ENCODE results near the gene UBN1.

The UBN1 gene

DNA sequence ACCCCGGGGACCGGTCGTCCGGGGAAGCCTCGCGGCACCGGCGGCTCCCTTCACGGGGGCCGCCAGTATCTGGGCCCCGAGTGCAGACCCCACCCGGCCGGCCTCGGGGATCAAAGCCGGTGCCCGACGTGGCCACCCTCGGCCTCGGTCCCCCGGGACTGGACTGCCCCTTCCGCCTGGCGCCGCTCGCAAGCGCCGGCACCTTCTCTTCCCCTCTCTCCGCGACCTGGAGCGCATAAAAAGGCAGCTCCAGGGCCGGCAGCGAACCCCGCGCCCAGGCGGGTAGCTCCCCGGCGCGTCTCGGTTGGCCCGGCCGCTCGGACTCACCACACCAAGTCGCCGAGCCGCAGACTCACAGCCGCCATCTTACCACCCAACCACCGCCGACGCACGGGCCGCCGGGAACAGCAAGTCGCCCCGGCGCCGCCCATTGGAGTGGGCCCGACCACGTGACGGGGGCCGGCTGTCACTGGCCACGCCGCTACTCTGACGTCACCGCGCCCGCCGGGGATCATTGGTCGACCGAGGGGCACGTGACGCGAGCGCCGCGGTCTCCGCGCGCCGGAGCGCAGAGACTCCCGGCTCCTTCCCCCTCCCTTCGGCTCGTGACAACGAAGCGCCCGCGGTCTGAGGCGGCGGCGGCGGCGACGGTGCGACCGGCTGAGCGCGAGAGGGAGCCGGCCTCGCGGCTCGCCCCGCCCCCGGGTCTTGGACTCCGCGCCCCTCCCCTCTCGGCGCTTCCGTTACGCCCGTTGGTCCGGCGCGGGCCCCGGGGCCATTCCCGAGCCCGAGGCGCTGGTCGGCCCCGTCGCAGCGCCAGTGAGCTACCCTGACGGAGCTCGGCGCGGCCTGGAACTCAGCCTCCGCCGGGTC is at the start of gene UBN1, which contains the start of gene GLYR1:
Gene UBN1 (plus strand): TSS at position 581 of the 873 bp plus-strand sequence. CDS start 5,437 bp downstream, outside the sequence.
Gene GLYR1 (minus strand): TSS at position 388 of the 873 bp plus-strand sequence. CDS start 23 bp downstream, at position 365.
- DNase-seq, result peak; percentile 99

GRCh38 chr16:4797805-4798252 is 49.5 kb upstream of the UBN1 start:
- no peak for DNase-seq

DNA sequence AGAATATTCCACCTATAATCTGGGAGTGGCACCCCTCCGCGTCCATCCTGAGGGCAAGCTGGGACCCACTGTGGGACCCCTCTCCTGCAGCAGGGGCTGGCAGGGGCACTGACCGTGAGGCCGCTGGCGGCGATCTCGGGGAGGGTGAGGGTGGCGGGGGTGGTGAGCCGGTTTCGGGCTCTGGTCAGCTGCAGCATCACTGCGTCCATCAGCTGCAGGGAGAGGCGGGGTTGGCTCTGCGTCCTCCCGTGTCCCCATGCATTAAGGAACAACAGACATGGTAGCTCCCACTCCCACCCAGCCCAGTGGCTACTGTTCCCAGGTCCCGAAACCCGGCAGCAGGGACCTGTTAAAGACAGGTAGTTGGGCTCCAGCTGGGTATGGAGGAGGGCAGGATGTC is 48.8 kb upstream of the UBN1 start:
- DNase-seq, result no peak

GRCh38 chr16:4799171-4799855 is 48.0 kb upstream of the UBN1 start:
- DNase-seq, result no peak

- DNase-seq, result peak; percentile 62
Observed at GRCh38 chr16:4800290-4801041, 46.8 kb upstream of the UBN1 start.

GRCh38 chr16:4801051-4801961 is 46.0 kb upstream of the UBN1 start:
- peak; percentile 15 for DNase-seq

DNA sequence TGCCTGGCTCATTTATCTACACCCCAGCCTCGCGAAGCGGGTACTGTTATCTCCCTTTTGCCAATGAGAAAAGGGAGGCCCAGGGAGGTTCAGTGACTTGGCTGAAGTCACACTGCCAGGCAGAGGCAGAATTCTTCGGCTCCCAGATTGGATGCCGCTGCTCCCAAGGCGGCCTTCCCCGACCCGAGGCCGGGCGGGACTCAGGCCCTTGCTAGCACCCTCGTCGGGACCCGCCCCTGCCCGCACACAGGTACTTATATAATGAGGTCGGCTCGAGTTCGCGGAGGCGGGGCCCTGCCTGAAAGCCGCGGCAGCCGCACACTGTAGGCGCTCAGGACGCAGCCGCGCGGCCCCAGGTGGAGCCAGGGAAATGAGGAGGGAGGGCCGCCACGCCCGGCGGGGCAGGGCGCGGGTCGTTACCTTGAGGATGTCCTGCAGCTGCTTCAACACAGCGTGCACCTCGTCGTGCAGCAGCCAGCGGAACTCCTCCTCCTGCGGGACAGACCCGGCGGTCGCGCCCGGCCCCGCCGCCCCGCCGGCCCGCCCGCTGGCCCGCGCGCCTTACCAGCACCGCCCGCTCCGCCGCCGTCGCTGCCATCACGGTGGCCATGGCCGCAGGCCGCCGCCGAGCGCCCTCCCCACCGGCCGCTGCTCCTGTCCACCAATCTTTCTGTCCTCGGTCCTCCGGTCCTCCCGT is 45.2 kb upstream of the UBN1 start, which contains the start of gene ROGDI:
Gene ROGDI (minus strand): TSS at position 672 of the 697 bp plus-strand sequence. CDS start 62 bp downstream, at position 610.
- peak; percentile 90 for DNase-seq

DNA sequence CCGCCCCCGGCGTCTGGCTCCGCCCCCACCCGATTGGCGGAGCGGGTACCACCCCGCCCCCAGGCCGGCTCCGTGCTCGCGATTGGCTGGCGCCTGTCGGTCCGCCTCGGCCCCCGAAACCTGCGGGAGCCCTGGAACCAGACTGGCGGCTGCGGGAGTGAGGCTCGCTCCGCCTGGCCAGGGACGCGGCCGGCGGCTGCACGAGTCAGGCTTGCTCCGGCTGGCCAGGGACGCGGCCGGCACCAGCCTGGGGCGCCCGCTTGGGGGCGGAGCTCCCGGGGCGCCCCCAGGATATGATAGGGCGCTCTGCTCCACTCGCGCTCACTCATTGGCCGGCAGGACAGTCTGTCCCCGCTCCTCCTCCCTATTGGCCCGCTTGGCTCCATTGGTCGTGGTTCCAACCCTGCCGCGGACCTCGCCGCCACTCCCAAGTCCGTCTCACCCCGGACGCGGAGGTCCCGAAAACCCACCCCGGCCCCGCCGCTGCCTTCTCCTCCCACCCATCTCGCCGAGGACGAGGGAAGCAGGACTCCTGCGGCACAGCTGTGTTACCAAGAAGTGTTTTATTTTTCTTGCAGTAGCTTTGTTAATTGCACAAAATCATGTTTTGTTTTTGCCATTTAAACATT is 44.5 kb upstream of the UBN1 start:
- peak; percentile 96 for DNase-seq

GRCh38 chr16:4803401-4803844 is 43.9 kb upstream of the UBN1 start:
- peak; percentile 27 for DNase-seq

DNA sequence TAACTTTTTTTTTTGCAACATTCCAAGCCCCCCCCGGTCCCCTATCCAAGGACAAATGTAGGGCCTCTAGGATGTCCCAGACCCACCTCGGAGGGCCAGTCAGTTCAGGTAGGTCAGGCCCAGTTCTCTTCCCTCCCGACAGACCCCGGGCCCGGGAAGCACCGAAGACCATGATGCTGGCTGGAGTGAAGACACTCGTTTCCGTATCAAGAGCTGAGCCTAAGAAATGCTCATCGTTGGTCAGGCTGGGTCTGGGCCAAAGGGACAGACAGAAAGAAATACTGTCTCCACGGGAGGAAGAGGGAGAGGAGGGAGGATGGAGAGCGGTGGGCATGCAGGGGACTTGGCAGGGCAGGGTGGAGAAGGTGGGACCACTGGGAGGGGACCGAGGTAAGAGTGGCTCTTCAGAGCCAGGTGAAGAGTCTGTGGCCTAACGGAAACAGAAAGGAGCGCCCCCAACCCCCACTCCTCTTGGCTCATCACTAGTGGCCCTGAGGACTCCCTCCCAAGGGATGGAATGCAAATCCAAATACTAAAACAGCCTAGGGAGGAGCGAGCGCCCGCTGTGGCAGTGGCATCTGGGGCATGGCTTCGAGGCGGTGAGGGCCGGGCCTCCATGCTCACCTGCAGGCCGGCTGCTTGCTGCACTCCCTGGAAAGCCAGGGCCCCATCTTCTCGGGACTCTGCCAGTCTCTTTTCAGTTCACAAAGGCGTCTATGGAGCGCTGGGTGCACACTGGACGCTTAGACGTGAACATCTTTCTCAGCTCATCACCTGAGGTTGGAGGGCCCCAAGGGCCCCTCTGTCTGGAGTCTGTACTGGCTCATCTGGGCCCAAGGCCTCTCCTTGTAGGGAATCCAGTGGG is 43.2 kb upstream of the UBN1 start:
- DNase-seq, result no peak

- DNase-seq, result no peak
Observed at GRCh38 chr16:4805231-4805630, 42.0 kb upstream of the UBN1 start.

DNA sequence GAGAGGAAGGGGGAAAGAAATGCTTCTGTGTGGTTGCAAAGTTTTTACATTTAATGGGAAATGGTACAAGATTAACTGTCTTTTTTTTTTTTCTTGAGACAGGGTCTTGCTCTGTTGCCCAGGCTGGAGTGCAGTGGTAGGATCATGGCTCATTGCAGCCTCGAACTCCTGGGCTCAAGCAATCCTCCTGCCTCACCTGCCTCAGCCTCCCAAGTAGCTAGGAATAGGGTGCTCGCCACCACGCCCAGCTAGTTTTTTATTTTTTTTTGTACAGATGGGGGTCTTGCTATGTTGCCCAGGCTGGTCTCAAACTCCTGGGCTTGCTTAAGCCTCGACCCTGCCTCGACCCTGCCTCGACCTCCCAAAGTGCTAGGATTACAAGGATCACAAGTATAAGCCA is 41.0 kb upstream of the UBN1 start:
- no peak for DNase-seq

GRCh38 chr16:4811242-4811641 is 36.0 kb upstream of the UBN1 start:
- DNase-seq, result no peak

- no peak for DNase-seq
Observed at GRCh38 chr16:4811773-4812172, 35.5 kb upstream of the UBN1 start.

- no peak for DNase-seq
Observed at GRCh38 chr16:4813251-4814003, 33.9 kb upstream of the UBN1 start.

GRCh38 chr16:4814046-4814445 is 33.2 kb upstream of the UBN1 start:
- DNase-seq, result no peak

DNA sequence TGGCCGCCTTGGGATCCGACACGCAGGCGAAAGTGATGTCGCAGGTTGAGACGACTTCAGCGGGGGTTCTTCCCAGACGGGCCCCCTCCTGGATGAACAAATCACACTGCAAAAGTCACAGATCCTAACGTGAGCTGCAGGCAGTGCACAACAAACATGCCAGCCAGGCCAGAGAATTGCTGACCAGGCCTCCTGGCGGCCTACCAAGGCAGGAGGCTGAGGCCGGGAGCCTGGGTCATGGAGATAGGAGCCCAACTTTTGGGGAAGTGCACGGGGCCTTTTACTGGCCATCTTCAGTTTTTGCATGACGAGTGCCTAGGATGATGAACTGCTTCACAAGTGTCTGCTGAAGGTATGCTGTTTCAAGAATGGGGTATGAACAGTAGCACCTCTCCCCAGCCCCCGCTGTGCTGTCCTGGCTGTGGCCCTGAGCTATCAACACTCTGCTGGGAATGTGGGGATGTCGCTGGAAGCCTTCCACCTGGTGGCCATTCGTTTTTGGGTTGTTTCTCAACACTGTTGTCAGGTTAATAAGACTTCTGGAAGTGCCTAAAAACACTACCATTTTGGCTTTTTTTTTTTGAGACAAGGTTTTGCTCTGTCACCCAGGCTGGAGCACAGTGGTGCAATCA is 32.6 kb upstream of the UBN1 start:
- DNase-seq, result no peak

- no peak for DNase-seq
Observed at GRCh38 chr16:4820652-4821051, 26.6 kb upstream of the UBN1 start.

Data from hematopoietic multipotent progenitor cell treated with erythropoietin and hydrocortisone succinate and interleukin-3 and kit ligand, for 4 days (in vitro differentiated cells).